CD14-positive monocyte (primary cell): ENCODE results near the gene SCNN1B. TPM values are rescaled to one million over a fixed set of nuclear protein-coding genes. Genes with fewer than 3 reads are reported as not detected.
"Not testable (repeated sequence)": the region's sequence is repeated elsewhere in the genome, so short reads cannot be mapped to it uniquely, and the experiment has no call there.

Experiments
- DNase-seq, 3 donors: peaks; one replicate each; pipeline ENCODE4 v3.0.0-alpha.2; 2011 to 2022
- H2AFZ ChIP-seq: 2 replicates; pipeline ENCODE4 v1.6.0; 2012; ENCODE audit warnings: mild to moderate bottlenecking, low read depth, low read length, inconsistent platforms; ENCODE audit not compliant: insufficient read depth, poor library complexity, severe bottlenecking
- H3K27ac ChIP-seq, 2 donors: 1 replicate in 1 of 2; 2 replicates in 1 of 2; pipeline ENCODE4 v1.5.1; 2012 to 2013; ENCODE audit warnings: low read length in 2 of 2, control low read depth in 1 of 2, inconsistent platforms in 1 of 2, low read depth in 1 of 2, mild to moderate bottlenecking in 1 of 2
- H3K27me3 ChIP-seq, 2 donors: one replicate each; pipeline versions ENCODE4 v1.6.0 to v1.6.1; 2011 to 2013; ENCODE audit warnings: low read length in 2 of 2; ENCODE audit not compliant: control insufficient read depth in 2 of 2, insufficient read depth in 2 of 2
- H3K36me3 ChIP-seq, 2 donors: replicated peaks in 1 of 2; 1 replicate in 1 of 2; 2 replicates in 1 of 2; pipeline versions ENCODE4 v1.5.1 to v1.6.1; 2012 to 2013; ENCODE audit warnings: low read length in 2 of 2, control low read depth in 1 of 2, inconsistent platforms in 1 of 2, mild to moderate bottlenecking in 1 of 2; ENCODE audit not compliant: insufficient read depth in 2 of 2, control insufficient read depth in 1 of 2
- H3K4me1 ChIP-seq, 2 donors: 1 replicate in 1 of 2; 2 replicates in 1 of 2; pipeline versions ENCODE4 v1.5.1 to v1.6.1; 2012 to 2013; ENCODE audit warnings: low read length in 2 of 2, control low read depth in 1 of 2, inconsistent platforms in 1 of 2, mild to moderate bottlenecking in 1 of 2, moderate library complexity in 1 of 2; ENCODE audit not compliant: insufficient read depth in 2 of 2, control insufficient read depth in 1 of 2
- H3K4me2 ChIP-seq: replicated peaks from 2 replicates; pipeline ENCODE3; 2012; ENCODE audit warnings: low read length, moderate library complexity, mild to moderate bottlenecking; ENCODE audit not compliant: poor library complexity, severe bottlenecking; ENCODE audit errors: extremely low read depth
- H3K4me3 ChIP-seq, 3 experiments: fragments of 200-600 bp in 1 of 3; sonication (generic) in 1 of 3; replicated peaks in 1 of 3; 1 replicate in 2 of 3; 2 replicates in 1 of 3; pipeline ENCODE4 v1.5.1; 2011 to 2013; ENCODE audit warnings: low read length in 3 of 3, mild to moderate bottlenecking in 3 of 3, control low read depth in 2 of 3, low read depth in 2 of 3, inconsistent platforms in 1 of 3, moderate library complexity in 1 of 3
- H3K79me2 ChIP-seq: 2 replicates; pipeline ENCODE4 v1.6.0; 2012; ENCODE audit warnings: mild to moderate bottlenecking, control low read depth, inconsistent platforms, low read length, moderate library complexity; ENCODE audit not compliant: insufficient read depth
- H3K9ac ChIP-seq: 2 replicates; pipeline ENCODE4 v1.6.0; 2017; ENCODE audit warnings: low read length, mild to moderate bottlenecking; ENCODE audit not compliant: insufficient read depth, poor library complexity, severe bottlenecking
- H3K9me3 ChIP-seq, 2 donors: replicated peaks in 1 of 2; 1 replicate in 1 of 2; 2 replicates in 1 of 2; pipeline versions ENCODE4 v1.5.1 to v1.6.1; 2012 to 2013; ENCODE audit warnings: low read length in 2 of 2, control low read depth in 1 of 2; ENCODE audit not compliant: control insufficient read depth in 1 of 2, insufficient read depth in 1 of 2
- H4K20me1 ChIP-seq: 2 replicates; pipeline ENCODE4 v1.6.0; 2012; ENCODE audit warnings: mild to moderate bottlenecking, low read length, control low read depth, moderate library complexity; ENCODE audit not compliant: insufficient read depth
- H3K27ac Mint-ChIP-seq, 7 donors: one replicate each; pipeline ENCODE4 v1.8.0; 2020; ENCODE audit warnings: mild to moderate bottlenecking in 7 of 7, mixed read lengths in 7 of 7, moderate library complexity in 6 of 7, inconsistent platforms in 2 of 7
- H3K27me3 Mint-ChIP-seq, 3 donors: one replicate each; pipeline ENCODE4 v1.8.0; 2021 to 2022; ENCODE audit warnings: low read depth in 3 of 3, mild to moderate bottlenecking in 3 of 3, mixed read lengths in 3 of 3, moderate library complexity in 3 of 3, inconsistent platforms in 1 of 3
- H3K36me3 Mint-ChIP-seq, 2 donors: one replicate each; pipeline ENCODE4 v1.8.0; 2020; ENCODE audit warnings: mixed read lengths in 2 of 2, inconsistent platforms in 1 of 2, mild to moderate bottlenecking in 1 of 2
- H3K4me1 Mint-ChIP-seq: one replicate; pipeline ENCODE4 v1.8.0; 2020; ENCODE audit warnings: mild to moderate bottlenecking, mixed read lengths
- H3K4me3 Mint-ChIP-seq, 2 donors: one replicate each; pipeline ENCODE4 v1.8.0; 2020; ENCODE audit warnings: mild to moderate bottlenecking in 2 of 2, mixed read lengths in 2 of 2, moderate library complexity in 1 of 2
- H3K9me3 Mint-ChIP-seq, 7 donors: one replicate each; pipeline ENCODE4 v1.8.0; 2020 to 2022; ENCODE audit warnings: mixed read lengths in 7 of 7, mild to moderate bottlenecking in 6 of 7, moderate library complexity in 6 of 7, inconsistent platforms in 2 of 7
- CTCF ChIP-seq: fragments of 200-600 bp; IDR thresholded peaks from one replicate; pipeline ENCODE4 v1.8.0; 2022; ENCODE audit warnings: antibody characterized with exemption, mild to moderate bottlenecking
- WGBS: methylation state at CpG from one replicate; pipeline ENCODE4 v1.1.5; 2013; ENCODE audit warnings: missing lambda C conversion rate; ENCODE audit not compliant: insufficient coverage; 5-methylcytosine and 5-hydroxymethylcytosine counted together
- intact Hi-C, 2 donors: fragments of 100-400 bp; cut with micrococcal nuclease; formaldehyde crosslinking; loops; one replicate each; pipeline versions ENCODE4 v1.15.0 to v1.15.1; 2023
- polyA plus RNA-seq, 3 donors: library from polyadenylated mRNA; depleted of rRNA in 1 of 3; unstranded in 2 of 3; stranded (reverse) in 1 of 3; fragments of 300-500 nt in 2 of 3; fragments of >200 nt in 1 of 3; fragmentation: Illumina TruSeq in 2 of 3; gene quantifications; 1 replicate in 2 of 3; 2 replicates in 1 of 3; pipeline ENCODE4 v1.2.3, GENCODE V29; 2012 to 2021

SCNN1B gene
- polyA plus RNA-seq, 3 donors: not detected

GRCh38 chr16:23298290-23298915 lies 3.7 kb upstream of the SCNN1B start:
- intact Hi-C loops: no loop called here
- WGBS: no CpG with 5 or more reads among the region's 6 CpGs
- H3K36me3 ChIP-seq: no peaks in the 10 kb centered on the region
- TF ChIP-seq CTCF: no peak
- no peaks in the 10 kb centered on the region for H4K20me1 ChIP-seq
- H3K4me2 ChIP-seq: no peak overlapping the region
- H3K9me3 ChIP-seq: no peaks in the 10 kb centered on the region
- H3K27me3 Mint-ChIP-seq: peaks cover 33 to 49% (median 37%) of the 10 kb centered on the region in 3 donors
- H2AFZ ChIP-seq: no peak overlapping the region
- peaks cover 0 to 4% (median 3%) of the 10 kb centered on the region in 7 donors for H3K9me3 Mint-ChIP-seq
- H3K27me3 ChIP-seq: peaks cover 12 to 37% of the 10 kb centered on the region in 2 donors
- H3K36me3 Mint-ChIP-seq: no peaks in the 10 kb centered on the region
- H3K4me1 ChIP-seq: no peaks in the 10 kb centered on the region
- no peaks in the 10 kb centered on the region for H3K4me1 Mint-ChIP-seq
- no peak overlapping the region for H3K27ac Mint-ChIP-seq
- H3K4me3 Mint-ChIP-seq: no peak overlapping the region
- no peak overlapping the region for H3K4me3 ChIP-seq
- no peaks in the 10 kb centered on the region for H3K79me2 ChIP-seq
- no peak overlapping the region for H3K9ac ChIP-seq
- H3K27ac ChIP-seq: no peak overlapping the region
- no peak for DNase-seq

DNA sequence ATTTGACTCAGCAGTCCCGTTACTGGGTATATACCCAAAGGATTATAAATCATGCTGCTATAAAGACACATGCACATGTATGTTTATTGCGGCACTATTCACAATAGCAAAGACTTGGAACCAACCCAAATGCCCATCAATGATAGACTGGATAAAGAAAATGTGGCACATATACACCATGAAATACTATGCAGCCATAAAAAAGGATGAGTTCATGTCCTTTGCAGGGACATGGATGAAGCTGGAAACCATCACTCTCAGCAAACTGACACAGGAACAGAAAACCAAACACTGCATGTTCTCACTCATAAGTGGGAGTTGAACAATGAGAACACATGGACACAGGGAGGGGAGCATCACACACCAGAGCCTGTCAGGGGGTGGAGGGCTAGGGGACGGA lies 2.3 kb upstream of the SCNN1B start:
- not testable (repeated sequence) for H3K4me1 Mint-ChIP-seq, H3K27ac Mint-ChIP-seq
- H3K27me3 Mint-ChIP-seq: peaks cover 33 to 57% (median 36%) of the 10 kb centered on the region in 3 donors

More for the DNA sequence above, 2.3 kb upstream of the SCNN1B start:
- H3K4me2 ChIP-seq, DNase-seq, H3K36me3 ChIP-seq, H4K20me1 ChIP-seq, H3K4me3 ChIP-seq, H3K27ac ChIP-seq, H3K9me3 ChIP-seq, H3K36me3 Mint-ChIP-seq, H3K9ac ChIP-seq, intact Hi-C loops, H3K4me1 ChIP-seq, H3K79me2 ChIP-seq, H2AFZ ChIP-seq, H3K9me3 Mint-ChIP-seq, H3K4me3 Mint-ChIP-seq: not testable (repeated sequence)
- no CpG with 5 or more reads among the region's 3 CpGs for WGBS
- H3K27me3 ChIP-seq: peaks cover 12 to 46% of the 10 kb centered on the region in 2 donors
